ENCODE data around the gene PALB2.
A peak's percentile ranks its signal among the peaks of the same experiment; 100 is the strongest.

The PALB2 gene

DNA sequence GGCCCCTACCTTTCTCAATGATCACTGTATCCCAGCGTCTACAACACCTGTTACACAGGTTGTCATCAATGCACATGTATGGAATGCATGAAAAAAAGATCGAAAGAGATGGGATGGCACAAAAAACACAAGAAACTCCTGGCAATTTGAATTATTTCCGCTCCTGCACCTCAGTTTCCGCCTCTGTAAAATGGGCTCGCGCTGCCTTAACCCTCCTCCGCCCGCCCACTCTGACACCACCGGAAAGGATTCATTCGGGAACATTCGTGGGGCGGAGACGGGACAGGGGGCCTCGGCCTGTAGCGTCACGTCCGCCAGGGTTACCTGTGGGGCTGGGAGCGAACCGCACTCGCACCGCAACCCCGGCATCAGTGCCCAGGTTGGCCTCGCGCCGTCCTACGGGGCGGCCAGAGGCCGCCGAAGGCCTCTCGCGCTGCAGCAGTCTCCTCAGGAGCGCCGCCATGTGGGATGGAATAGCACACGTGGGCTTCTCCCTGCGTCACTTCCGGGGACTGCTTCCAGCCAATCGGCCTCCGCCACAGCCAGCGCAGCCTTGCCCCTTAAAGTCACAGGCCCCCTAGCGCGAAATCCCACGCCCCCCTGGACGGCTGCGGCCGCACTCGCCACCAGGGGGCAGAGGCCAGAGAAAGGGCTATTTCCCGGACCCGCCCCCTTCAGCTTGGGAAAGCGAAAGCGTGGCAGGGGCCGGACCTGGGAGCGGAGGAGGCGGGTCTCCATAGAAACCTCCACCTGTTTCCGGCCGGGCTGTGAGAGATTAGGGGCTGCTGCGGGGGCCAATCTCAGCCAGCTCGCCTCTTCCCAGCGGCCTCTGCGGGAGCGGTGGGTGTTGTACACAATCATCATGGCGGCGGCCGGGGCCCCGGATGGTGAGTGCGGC, 84.0 kb downstream of the PALB2 start, which contains the start of the genes EARS2 and UBFD1:
Gene EARS2, minus strand, starts transcription at position 470 of the 898 bp plus-strand sequence. Its CDS starts 7 bp downstream, at position 463.
Gene UBFD1, plus strand, starts transcription at position 847 of the 898 bp plus-strand sequence. Its CDS starts 16 bp downstream, at position 863.
- H3K4me3 ChIP-seq (ENCODE audit: low read depth, low read length): peak within 1 kb of the TSS; percentile 94

- H3K4me3 ChIP-seq (ENCODE audit: low read depth, low read length): no peak overlapping the region
Measured at GRCh38 chr16:23554536-23554935, 86.6 kb downstream of the PALB2 start.

Measured in iPS-11a (cell line).